GM10266 (cell line): ENCODE data around the gene ALDH1A3.

Source experiments
- DNase-seq: peaks from one replicate; pipeline ENCODE4 v3.0.0; 2012; ENCODE audit errors: extremely low spot score
- TF ChIP-seq, protein P1 (sequence below): IDR thresholded peaks from 2 replicates; pipeline ENCODE4 v1.5.1; 2012; ENCODE audit warnings: mild to moderate bottlenecking, low read depth; ENCODE audit not compliant: control insufficient read depth, insufficient read depth; ENCODE audit errors: missing control alignments

ALDH1A3 gene

GRCh38 chr15:100948430-100948762 is 68.8 kb downstream of the ALDH1A3 start:
- TF ChIP-seq, protein P1, sequence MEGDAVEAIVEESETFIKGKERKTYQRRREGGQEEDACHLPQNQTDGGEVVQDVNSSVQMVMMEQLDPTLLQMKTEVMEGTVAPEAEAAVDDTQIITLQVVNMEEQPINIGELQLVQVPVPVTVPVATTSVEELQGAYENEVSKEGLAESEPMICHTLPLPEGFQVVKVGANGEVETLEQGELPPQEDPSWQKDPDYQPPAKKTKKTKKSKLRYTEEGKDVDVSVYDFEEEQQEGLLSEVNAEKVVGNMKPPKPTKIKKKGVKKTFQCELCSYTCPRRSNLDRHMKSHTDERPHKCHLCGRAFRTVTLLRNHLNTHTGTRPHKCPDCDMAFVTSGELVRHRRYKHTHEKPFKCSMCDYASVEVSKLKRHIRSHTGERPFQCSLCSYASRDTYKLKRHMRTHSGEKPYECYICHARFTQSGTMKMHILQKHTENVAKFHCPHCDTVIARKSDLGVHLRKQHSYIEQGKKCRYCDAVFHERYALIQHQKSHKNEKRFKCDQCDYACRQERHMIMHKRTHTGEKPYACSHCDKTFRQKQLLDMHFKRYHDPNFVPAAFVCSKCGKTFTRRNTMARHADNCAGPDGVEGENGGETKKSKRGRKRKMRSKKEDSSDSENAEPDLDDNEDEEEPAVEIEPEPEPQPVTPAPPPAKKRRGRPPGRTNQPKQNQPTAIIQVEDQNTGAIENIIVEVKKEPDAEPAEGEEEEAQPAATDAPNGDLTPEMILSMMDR: no peak
- DNase-seq: no peak

DNA sequence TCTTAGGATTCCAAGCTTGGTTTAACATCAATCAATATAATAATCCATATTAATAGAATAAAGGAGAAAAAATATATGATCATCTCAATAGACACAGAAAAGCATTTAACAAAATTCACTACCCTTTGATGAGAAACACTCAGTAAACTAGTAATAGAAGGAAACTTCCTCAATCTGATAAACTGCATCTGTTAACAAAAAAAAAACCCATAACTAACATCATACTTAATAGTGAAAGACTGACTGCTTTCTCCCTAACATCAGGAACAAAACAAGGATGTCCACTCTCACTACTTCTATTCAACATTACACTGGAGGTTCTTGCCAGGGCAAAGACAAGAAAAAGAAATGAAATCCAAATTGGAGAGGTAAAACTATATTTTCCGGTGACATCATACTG is 70.1 kb downstream of the ALDH1A3 start:
- DNase-seq: no peak
- TF ChIP-seq, protein P1: no peak

DNA sequence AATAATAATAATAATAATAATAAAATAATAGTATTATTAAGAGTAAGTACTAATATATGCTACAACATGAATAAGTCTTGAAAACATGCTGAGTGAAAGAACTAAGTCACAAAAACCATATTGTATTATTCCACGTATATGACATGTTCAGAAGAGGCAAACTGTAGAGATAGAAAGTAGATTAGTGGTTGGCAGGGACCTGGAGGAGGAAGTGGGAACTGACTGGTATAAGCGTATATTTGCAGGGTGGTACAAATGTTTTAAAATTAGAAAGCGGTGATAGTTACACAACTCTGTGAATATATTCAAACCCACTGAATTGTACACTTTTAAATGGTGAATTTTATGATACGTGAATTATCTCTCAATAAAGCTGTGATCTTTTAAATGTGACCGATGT is 72.3 kb downstream of the ALDH1A3 start:
- no peak for DNase-seq
- TF ChIP-seq, protein P1: no peak

- no peak for DNase-seq
- TF ChIP-seq, protein P1: no peak
These were observed 72.9 kb downstream of the ALDH1A3 start for GRCh38 chr15:100952566-100952965.

GRCh38 chr15:100958326-100959065 is 78.9 kb downstream of the ALDH1A3 start:
- no peak for DNase-seq
- TF ChIP-seq, protein P1: no peak

- DNase-seq: no peak
These were observed 79.7 kb downstream of the ALDH1A3 start for GRCh38 chr15:100959066-100960050.

More at GRCh38 chr15:100959066-100960050, 79.7 kb downstream of the ALDH1A3 start:
- TF ChIP-seq, protein P1: no peak
